ENCODE results near the gene TGFB1. TPM values are rescaled to one million over a fixed set of nuclear protein-coding genes. Genes with fewer than 3 reads are reported as not detected.

The TGFB1 gene
- total RNA-seq, 1 experiment from 2014 or later, result 22.9 TPM

DNA sequence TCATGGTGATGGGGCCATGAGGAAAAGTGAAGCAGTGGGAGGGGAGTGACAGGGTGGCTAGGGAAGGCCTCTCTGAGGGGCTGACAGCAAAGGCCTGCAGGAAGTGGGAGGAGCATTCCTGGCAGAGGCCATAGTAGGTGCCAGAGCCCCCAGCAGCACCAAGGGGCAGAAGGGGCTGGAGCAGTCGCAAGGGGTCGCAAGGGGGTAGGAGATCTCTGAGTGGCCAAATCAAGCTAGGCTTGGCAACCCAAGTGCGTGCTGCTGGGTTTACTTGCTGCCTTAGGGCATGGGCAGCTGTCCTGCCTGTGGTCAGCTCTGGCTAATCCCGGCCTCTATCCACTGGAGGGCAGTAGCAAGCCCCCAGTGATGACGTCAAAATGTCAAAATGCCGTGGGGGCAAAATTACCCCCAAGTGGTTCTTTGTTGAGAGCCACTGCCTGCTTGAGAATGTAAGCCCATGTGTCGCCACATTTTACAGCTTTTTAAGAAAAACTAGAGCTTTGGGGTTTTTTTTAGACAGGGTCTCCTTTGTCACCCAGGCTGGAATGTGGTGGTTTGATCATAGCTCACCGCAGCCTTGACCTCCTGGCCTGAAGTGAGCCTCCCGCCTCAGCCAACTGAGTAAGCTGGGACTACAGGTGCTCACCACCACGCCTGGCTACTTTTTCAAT lies 32.0 kb downstream of the TGFB1 start:
- peak; percentile 94 for DNase-seq (ENCODE audit: low read depth)

DNA sequence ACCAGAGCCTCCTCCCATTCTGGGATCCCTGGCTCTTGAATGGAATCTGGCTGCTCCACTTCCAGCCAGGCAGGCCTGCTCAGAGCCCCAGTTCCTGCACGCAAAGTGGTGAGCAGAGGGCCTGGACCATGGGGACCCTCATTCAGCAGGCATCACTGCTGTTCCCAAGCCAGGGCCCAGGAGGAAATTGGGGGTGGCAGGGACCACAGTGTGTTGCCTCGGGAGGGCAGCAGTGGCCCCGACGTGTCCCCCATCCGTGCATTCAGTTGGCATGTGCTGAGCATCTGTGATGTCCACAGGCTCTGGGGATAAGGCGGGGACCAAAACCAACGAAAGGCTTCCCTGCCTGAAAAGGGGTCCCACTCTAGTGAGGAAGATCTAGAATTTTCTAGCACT lies 32.5 kb downstream of the TGFB1 start:
- no peak for DNase-seq (ENCODE audit: low read depth)

DNA sequence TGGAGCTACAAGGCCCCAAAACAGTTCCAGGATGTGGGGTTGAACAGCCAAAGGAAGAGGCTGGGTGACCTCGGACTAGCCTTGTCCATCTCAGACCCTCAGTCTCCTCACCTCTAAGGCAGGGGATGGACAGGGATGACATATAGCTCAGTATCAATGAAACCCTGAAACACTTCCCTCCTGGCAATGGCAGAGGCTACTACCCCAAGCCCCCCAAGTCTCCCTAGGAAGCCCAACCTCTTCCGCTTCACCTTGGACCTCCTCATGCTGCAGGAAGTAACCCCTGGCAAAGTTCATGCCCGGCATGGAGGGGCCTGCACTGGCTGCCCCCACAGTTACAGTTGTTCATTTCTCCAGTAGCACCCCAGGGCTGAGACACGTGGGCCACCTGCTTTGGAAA lies 33.2 kb downstream of the TGFB1 start:
- DNase-seq (ENCODE audit: low read depth), result no peak

DNA sequence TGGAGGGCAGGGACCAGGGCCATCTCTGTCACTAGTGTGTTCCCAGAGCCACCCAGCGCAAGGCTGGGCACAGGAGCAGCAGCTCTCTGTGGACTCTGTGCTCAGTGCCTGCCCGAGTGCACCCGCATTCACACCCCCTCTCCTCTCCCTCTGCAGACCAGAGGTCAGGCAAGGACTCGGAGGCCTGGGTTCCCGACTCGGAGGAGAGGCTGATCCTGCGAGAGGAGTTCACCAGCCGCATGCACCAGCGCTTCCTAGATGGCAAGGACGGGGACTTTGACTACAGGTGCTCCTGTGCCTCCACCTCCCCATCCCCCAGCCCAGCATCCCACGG lies 33.6 kb downstream of the TGFB1 start:
- DNase-seq (ENCODE audit: low read depth), result no peak

DNA sequence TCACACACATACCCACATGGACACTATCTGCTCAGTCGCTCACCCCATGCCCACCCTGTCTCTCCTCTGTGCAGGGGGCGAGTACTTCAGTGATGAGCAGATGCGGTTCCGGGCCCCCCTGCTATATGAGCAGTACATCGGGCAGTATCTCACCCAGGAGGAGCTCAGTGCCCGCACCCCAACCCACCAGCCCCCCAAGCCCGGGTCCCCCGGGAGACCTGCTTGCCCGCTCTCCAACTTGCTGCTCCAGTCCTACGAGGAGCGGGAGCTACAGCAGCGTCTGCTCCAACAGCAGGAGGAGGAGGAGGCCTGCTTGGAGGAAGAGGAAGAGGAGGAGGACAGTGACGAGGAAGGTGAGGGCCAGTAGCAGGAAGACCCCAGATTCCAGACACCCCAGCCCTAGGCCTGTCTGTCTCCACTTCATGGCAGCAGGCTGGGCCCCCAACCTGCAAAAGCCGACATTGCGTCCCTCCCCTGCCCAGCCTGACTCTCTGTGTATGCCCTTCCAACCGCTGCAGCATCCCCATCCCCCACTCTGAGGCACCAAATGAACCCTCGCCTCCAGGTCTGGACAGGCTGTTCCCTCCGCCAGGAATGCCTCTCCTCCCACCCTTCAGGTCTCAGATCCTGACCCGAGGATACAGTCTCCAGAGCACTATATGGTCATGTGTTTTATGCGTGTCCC lies 34.1 kb downstream of the TGFB1 start:
- no peak for DNase-seq (ENCODE audit: low read depth)

DNA sequence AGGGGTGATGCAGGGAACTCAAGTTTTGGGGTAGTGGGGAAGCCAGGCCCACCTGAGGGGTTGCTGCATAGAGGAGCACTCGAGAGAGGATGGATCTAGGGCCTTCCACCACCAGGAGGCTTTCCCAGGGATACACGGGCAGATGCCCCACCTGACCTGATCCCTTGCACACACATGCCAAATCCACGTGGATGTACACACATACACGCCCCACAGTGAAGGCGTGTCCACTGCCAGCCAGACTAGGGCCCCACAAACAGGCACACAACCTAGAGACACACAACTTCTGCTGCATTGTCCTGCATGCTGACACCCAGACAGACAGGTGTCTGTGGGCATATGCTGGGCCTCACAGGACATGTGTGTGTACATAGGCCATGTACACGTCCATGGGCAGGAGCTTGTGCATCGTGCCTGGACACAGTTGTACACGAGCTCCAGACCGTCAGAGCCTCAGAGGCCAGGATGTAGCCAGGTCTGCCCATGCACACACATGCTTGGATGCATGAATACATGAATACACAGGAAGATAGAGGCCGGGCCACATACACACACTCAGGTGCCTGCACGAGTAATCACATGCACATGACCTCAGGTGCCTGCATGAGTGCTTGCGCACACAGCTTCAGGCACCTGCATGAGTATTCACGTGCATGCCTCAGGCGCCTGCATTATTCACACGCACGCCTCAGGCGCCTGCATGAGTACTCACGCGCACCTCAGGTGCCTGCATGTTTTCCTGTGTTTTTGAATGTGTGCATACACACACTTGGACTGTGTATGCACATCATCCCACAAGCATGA lies 34.8 kb downstream of the TGFB1 start:
- DNase-seq (ENCODE audit: low read depth), result no peak

DNA sequence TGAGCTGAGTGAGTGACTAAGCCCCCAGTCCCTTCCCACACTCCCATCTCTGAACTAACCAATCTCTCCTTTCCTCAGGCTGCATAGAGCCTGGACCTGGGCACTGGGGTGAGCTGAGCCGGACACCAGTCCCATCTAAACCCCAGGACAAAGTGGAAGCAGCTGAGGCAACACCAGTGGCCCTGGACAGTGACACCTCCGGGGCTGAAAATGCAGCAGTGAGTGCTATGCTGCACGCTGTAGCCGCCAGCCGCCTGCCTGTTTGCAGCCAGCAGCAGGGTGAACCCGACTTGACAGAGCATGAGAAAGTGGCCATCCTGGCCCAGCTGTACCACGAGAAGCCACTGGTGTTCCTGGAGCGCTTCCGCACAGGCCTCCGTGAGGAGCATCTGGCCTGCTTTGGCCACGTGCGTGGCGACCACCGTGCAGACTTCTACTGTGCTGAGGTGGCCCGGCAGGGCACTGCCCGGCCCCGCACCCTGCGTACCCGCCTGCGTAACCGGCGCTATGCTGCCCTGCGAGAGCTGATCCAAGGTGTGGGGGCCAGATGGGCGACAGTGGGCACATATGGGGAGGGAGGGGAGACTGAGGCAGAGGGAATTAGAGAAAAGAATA lies 37.3 kb downstream of the TGFB1 start:
- no peak for DNase-seq (ENCODE audit: low read depth)

DNA sequence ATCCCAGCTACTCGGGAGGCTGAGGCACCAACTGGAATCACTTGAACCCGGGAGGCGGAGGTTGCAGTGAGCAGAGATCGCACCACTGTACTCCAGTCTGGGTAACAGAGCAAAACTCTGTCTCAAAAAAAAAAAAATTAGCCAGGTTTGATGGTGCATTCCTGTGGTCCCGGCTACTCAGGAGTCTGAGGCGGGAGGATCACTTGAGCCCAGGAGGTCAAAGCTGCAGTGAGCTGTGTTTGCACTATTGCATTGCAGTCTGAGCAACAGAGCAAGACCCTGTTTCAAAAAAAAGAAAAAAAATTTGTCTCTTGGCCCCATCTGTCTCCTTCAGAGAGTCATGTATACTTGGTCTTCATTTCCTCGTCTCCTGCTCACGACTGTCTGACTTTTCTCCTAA lies 42.1 kb downstream of the TGFB1 start:
- no peak for DNase-seq (ENCODE audit: low read depth)

DNA sequence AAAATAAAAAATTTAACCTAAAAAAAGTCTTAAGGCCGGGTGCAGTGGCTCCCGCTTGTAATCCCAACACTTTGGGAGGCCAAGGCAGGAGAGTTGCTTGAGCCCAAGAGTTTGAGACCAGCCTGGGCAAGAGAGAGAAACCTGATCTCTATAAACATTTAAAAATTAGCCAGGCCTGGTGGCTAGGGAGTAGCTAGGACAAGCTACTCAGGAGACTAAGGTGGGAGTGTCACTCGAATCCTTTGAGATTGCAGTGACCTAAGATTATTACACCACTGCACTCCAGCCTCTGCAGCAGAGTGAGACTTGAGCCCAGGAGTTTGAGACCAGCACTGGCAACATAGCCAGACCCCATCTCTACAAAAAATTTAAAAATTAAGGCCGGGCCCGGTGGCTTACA lies 42.6 kb downstream of the TGFB1 start:
- DNase-seq (ENCODE audit: low read depth), result peak; percentile 30

DNA sequence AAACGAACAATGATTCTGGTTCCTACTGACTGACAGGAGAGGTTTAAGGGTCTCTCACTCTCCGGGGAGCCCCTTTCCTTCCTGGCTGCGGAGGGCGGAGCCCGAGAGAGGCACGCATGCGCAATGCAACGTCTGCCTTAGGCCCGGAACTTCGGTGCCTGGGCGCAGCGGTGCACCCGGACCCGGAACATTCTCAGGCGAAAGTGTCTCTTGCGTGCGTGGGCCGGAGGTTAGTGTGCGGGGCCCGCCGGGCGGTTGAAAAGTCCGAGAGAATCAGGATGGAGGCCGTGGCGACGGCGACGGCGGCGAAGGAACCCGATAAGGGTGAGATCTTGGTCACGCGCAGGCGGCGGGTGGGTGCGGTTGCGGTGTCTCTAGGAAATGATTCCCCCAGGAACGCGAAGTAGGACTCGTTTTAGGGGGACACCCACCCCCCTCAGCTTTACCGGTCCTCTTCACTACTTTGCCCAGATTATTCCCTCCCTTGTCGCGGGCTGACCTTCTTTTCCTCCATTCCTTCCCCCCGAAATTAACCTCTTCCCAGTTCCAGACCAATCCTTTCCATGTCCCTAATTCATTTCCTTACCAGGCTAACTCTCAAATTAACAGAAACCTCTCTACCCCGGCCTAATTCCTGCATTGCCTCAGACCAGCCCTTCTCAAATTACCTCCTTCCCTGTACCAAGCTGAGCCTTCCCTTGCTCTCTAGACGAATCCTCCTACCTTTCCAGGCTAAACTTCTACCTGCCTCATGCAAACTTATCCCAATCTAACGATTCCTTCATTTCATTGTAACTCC lies 43.5 kb downstream of the TGFB1 start, which contains the start of gene CCDC97:
Gene CCDC97 (plus strand): TSS at position 140 of the 799 bp plus-strand sequence. CDS start 139 bp downstream, at position 279.
- DNase-seq (ENCODE audit: low read depth), result peak; percentile 80

DNA sequence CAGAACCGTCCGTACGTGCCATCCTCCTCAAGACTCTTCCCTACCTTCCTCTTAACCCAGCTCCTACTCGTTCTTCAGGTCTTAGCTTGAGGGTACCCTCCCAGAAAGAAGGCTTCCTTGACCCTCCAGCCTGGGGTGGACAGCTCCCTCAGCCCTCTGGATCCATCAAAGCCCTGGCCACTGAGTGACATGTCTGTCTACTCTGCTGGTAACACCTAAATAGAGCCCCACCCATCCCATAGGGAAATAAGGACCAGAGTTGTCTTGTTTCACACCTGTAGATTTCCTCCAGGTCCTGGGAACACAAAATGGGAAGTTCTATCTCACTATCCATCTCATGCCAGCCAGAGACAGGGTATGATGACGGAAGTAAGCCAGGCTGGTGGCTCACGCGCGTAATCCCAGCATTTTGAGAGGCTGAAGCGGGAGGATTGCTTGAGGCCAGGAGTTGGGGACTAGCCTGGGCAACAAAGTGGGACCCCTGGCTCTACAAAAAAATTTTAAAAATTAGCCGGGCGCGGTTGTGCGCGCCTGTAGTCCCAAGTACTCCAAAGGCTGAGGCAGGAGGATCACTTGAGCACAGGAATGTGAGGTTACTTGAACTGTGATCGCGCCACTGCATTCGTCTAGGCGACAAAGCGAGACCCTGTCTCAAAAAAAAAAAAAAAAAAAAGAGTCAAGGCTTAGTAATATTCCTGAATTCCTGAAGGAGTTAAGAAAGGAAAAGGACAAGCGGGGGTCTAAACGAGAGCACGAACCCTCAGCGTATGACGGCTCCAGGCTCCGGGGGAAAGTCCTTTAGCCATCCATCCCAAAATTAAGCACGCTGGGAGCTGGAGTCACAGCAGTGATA lies 44.3 kb downstream of the TGFB1 start:
- peak; percentile 26 for DNase-seq (ENCODE audit: low read depth)

DNA sequence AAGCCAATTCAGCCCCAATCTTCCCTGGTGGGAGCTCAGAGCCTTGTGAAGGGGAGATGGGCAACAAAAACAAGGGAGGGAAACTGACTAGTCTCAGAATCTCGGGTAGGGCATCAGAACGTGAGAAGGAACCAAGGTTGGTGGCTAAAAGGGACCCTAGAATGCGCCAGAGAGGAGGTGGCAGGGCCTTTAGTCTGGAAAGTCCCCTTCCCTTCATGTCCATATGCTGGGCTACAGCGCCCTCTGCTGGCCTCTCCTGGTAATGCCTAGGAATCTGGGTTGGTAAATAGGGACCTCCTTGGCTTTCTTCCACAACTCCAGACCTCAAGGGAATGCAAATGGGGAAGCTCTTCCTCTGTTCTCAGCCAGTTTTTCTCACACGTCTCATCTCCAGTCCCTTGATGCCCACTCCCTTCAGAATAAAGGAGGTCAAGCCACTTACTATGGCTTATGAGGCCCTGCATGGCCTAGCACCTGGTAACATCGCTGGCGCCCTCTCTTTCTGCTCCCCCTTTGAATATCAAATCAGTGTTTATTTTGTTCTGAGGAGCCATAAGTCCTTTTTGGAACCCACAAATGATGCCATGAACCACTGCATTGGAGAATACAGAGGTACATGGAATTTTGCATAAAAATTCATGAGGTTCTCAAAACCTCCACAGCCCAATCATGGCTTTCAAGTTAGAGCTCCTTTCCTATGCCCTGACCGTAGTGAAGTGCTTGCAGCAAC lies 45.1 kb downstream of the TGFB1 start:
- DNase-seq (ENCODE audit: low read depth), result peak; percentile 89

DNA sequence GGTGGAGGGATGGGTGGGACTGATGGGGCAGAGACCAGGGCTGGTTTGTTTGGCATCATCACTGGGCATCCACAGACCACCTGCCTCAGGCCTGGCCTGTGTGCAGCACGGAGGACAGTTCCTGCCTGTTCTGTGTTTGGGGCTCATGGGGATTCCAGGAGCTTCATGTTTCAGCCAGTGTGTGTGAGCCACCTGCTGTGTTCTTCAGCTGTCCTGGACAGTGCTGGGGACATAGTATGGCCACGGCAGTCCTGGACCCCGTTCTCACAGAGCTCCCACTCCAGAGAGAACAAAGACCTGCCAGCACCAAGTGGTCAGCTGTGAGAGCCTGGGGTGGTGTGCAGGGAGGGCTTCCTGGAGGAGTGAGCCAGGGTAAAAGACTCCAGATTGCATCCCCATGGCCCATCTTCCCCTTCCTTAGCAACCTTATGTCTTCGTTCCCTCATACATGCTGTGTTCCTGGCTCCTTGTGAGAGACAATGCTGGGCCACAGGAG lies 45.7 kb downstream of the TGFB1 start:
- no peak for DNase-seq (ENCODE audit: low read depth)

DNA sequence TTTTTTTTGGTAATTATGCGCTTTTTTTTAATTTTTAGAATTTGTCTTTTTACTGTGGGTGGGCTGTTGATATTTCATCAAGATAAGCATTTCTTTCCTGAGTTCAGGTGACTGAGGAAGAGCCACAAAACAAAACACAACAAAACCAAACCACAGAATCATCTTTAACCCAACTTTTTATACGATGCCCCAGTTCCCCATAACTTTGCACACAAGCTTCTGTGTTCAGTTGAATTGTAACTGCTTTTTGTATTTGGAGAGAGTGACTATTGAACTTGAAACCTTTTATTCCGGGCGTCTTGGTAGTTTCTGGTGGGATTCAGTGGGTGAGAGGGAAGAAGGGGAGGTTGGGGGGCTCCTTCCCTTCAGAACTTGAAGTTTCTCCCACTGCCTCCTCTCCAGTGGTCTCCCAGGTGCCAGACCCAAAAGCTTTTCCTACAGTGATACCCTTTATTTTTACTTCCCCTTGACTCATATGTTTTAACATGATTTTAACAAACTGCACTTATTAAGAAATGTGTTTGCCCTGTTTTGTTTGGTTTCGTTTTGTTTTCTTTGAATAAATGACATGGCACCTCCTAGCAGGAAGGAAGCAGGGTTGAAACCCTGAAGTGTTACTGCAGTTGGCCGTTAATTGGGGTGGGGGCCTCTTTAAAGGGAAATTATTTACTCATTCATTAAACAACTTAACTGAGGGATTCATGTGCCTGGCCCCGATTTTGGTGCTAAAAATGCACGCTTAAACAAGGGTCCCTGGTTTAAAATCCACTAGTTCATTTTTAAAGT lies 46.4 kb downstream of the TGFB1 start:
- DNase-seq (ENCODE audit: low read depth), result no peak

DNA sequence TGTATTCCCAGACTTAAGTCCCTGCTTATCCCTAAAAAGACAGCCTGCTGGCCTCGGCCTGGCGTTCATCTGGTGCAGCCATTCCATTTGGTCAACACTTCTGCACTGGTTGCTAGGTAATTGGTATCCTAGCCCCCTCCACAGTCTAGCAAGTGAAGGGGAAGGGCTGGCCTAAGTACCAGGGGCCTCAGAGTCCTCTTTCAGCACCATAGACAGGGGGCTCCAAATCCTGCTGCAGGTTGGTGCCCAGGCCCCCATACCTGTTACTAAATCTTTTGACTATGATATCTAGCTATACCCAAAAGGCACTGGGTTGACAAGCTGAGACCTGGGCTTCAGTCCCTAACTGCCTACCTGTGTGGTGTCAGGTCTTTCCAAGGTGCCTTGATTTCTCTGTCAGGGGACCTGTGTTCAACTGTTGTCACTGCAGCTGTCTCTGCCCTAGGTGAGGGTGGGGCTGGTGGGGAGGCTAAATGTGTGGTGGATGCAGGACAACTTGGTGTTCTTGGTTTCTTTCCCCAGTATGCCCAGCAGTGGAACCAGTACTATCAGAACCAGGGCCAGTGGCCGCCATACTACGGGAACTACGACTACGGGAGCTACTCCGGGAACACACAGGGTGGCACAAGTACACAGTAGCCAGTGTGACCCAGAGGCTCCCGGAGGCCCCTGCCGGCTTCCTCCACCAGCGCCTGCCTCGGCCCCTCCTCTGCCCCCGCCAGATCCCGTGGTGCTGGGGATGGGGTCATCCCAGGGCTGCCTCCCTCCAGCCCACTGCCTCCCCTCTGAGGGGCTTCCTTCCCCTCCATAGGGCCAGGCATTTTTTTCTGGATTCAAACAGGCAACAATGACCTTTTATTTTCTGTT lies 47.6 kb downstream of the TGFB1 start:
- DNase-seq (ENCODE audit: low read depth), result no peak

DNA sequence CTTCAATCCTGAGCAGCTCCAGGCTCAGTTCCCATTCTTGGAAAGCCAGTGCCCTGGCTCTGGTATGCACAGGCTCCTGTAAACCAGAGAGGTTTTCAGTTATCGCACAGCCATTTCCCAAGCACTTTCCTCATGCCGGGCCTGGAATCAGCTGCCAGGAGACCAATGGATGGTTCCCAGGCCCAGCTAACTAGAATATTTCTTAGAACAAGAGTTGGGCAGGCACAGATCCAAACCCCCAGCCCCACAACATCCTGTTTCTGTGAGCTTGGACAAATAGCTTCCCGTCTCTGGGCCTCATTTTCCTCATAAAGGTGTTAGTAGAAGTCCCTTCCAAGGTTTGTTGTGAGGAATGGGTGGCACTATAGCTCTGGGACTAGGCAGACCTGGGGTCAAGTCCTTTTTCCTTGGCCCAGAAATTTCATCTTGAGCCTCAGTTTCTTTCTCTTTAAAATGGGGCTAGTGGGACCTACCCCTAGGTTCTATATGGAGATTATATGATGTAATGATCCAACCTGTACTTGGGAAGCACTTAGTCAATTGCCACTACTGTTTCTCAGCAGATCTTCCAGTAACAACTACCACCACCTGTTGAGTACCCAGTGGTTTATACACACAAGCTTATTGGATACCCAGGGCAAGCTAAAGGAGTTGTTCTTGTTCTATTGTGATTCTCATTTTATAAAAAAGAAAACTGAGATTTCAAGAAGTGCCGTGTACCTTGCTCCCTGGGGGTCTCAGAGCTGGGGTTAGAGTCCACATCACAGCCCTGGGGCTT lies 48.8 kb downstream of the TGFB1 start:
- DNase-seq (ENCODE audit: low read depth), result no peak

DNA sequence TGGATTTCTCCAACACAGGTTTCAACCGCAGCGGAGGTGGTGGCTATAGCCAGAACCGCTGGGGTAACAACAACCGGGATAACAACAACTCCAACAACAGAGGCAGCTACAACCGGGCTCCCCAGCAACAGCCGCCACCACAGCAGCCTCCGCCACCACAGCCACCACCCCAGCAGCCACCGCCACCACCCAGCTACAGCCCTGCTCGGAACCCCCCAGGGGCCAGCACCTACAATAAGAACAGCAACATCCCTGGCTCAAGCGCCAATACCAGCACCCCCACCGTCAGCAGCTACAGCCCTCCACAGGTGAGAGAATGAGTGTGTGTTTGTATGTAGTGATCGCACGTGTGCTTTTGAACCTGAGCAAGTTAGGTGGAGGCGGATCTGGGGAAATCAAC lies 49.8 kb downstream of the TGFB1 start:
- DNase-seq (ENCODE audit: low read depth), result no peak

Measured in M059J (cell line).